Astrocyte (in vitro differentiated cells and primary cell): ENCODE data around the gene TRIO. TPM values are rescaled to one million over a fixed set of nuclear protein-coding genes. Genes with fewer than 3 reads are reported as not detected.

Experiments used
- DNase-seq: peaks from one replicate; pipeline ENCODE4 v3.0.0-alpha.2; 2010; ENCODE audit warnings: low read depth
- FAIRE-seq: peaks from 2 replicates; lab custom pipeline; 2011; peaks lifted over from hg19 to GRCh38; lab: Jason Lieb, UNC
- H2AFZ ChIP-seq: 2 replicates; pipeline ENCODE4 v1.6.0; 2012; ENCODE audit warnings: low read depth, low read length, inconsistent platforms
- H3K27ac ChIP-seq: 2 replicates; pipeline ENCODE4 v1.5.1; 2011; ENCODE audit warnings: low read depth, low read length, inconsistent platforms
- H3K27me3 ChIP-seq: 2 replicates; pipeline ENCODE4 v1.6.0; 2011; ENCODE audit warnings: low read length, inconsistent platforms; ENCODE audit not compliant: insufficient read depth
- H3K36me3 ChIP-seq: 2 replicates; pipeline ENCODE4 v1.5.1; 2011; ENCODE audit warnings: low read length, inconsistent platforms; ENCODE audit not compliant: insufficient read depth
- H3K4me1 ChIP-seq: 2 replicates; pipeline ENCODE4 v1.5.1; 2011; ENCODE audit warnings: low read length, inconsistent platforms; ENCODE audit not compliant: insufficient read depth
- H3K4me2 ChIP-seq: 2 replicates; pipeline ENCODE4 v1.6.0; 2012; ENCODE audit warnings: low read length, inconsistent platforms
- H3K4me3 ChIP-seq: 2 replicates; pipeline ENCODE4 v1.5.1; 2011; ENCODE audit warnings: low read depth, mild to moderate bottlenecking, low read length, inconsistent platforms; ENCODE audit not compliant: insufficient read depth
- H3K79me2 ChIP-seq: 2 replicates; pipeline ENCODE4 v1.6.0; 2012; ENCODE audit warnings: mild to moderate bottlenecking, low read length, inconsistent platforms; ENCODE audit not compliant: insufficient read depth
- H3K9ac ChIP-seq: 2 replicates; pipeline ENCODE4 v1.6.0; 2012; ENCODE audit warnings: mild to moderate bottlenecking, low read length, inconsistent platforms
- H3K9me3 ChIP-seq: 2 replicates; pipeline ENCODE4 v1.5.1; 2012; ENCODE audit warnings: low read depth, mild to moderate bottlenecking, low read length, inconsistent platforms; ENCODE audit not compliant: insufficient read depth
- H4K20me1 ChIP-seq: 2 replicates; pipeline ENCODE4 v1.6.0; 2012; ENCODE audit warnings: low read length, inconsistent platforms; ENCODE audit not compliant: insufficient read depth
- H3K27ac Mint-ChIP-seq: one replicate; pipeline ENCODE4 v1.8.0; 2021; ENCODE audit warnings: mild to moderate bottlenecking, mixed read lengths; ENCODE audit not compliant: unreplicated experiment
- H3K27me3 Mint-ChIP-seq: one replicate; pipeline ENCODE4 v1.8.0; 2021; ENCODE audit warnings: low read depth, mixed read lengths; ENCODE audit not compliant: unreplicated experiment
- H3K36me3 Mint-ChIP-seq: one replicate; pipeline ENCODE4 v1.8.0; 2021; ENCODE audit warnings: low read depth, mixed read lengths; ENCODE audit not compliant: unreplicated experiment
- H3K4me1 Mint-ChIP-seq: one replicate; pipeline ENCODE4 v1.8.0; 2021; ENCODE audit warnings: low read depth, mixed read lengths; ENCODE audit not compliant: unreplicated experiment
- H3K4me3 Mint-ChIP-seq: one replicate; pipeline ENCODE4 v1.8.0; 2021; ENCODE audit warnings: mild to moderate bottlenecking, moderate library complexity, mixed read lengths; ENCODE audit not compliant: unreplicated experiment
- H3K9me3 Mint-ChIP-seq: one replicate; pipeline ENCODE4 v1.8.0; 2021; ENCODE audit warnings: mild to moderate bottlenecking, mixed read lengths; ENCODE audit not compliant: unreplicated experiment
- CTCF ChIP-seq: IDR thresholded peaks from 2 replicates; pipeline ENCODE4 v1.5.1; 2011; ENCODE audit warnings: low read depth, mild to moderate bottlenecking, inconsistent platforms, low read length, moderate library complexity; ENCODE audit not compliant: insufficient read depth
- EZH2 ChIP-seq: IDR thresholded peaks from 2 replicates; pipeline ENCODE4 v1.6.1; 2012; ENCODE audit warnings: mild to moderate bottlenecking, low read length, inconsistent platforms; ENCODE audit not compliant: insufficient read depth
- total RNA-seq: library from RNA; stranded (reverse); gene quantifications from 2 replicates; pipeline ENCODE4 v1.2.1, GENCODE V29; 2021

TRIO gene
- total RNA-seq, 1 donor from 2014 or later: 347 TPM

GRCh38 chr5:14188778-14189177, 45.6 kb downstream of the TRIO start:
- no peaks in the 10 kb centered on the region for H3K36me3 Mint-ChIP-seq
- Histone ChIP-seq H3K4me1 (peaks cover 95% of the 10 kb centered on the region), H3K4me2 (peak overlapping the region; percentile 80), H3K27me3 (no peaks in the 10 kb centered on the region), H3K27ac (peak overlapping the region; percentile 98), H3K79me2 (peaks cover 91% of the 10 kb centered on the region), H3K36me3 (no peaks in the 10 kb centered on the region), H3K4me3 (no peak overlapping the region), H3K9me3 (no peaks in the 10 kb centered on the region), H2AFZ (no peak overlapping the region), H3K9ac (peak overlapping the region; percentile 85), H4K20me1 (peaks cover 5% of the 10 kb centered on the region)
- no peaks in the 10 kb centered on the region for H3K27me3 Mint-ChIP-seq
- no peaks in the 10 kb centered on the region for H3K9me3 Mint-ChIP-seq
- FAIRE-seq: no peak
- peaks cover 88% of the 10 kb centered on the region for H3K4me1 Mint-ChIP-seq
- no peak overlapping the region for H3K4me3 Mint-ChIP-seq
- DNase-seq: peak; percentile 51
- TF ChIP-seq EZH2 (no peak), CTCF (no peak)
- H3K27ac Mint-ChIP-seq: peak overlapping the region; percentile 93

DNA sequence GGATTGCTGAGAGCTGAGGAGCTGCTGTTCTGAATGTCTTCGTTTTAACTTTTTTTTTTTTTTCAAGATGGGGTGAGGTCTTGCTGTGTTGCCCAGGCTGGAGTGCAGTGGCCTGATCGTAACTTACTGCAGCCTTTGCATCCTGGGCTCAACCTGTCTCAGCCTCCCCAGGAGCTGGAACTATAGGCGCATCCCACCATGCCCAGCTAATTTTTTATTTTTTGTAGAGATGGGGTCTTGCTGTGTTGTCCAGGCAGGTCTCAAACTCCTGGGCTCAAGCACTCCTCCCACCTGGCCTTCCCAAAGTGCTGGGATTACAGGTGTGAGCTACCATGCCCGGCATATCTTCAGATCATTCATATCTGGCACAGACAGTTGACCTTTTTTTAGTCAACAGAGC, 46.5 kb downstream of the TRIO start:
- H3K4me1 ChIP-seq: peaks cover 90% of the 10 kb centered on the region
- peak overlapping the region; percentile 98 for H3K27ac ChIP-seq
- Mint-ChIP-seq H3K27ac (peak overlapping the region; percentile 91), H3K9me3 (no peaks in the 10 kb centered on the region), H3K27me3 (no peaks in the 10 kb centered on the region), H3K4me1 (peaks cover 88% of the 10 kb centered on the region), H3K4me3 (peak overlapping the region; percentile 14), H3K36me3 (no peaks in the 10 kb centered on the region)
- peaks cover 7% of the 10 kb centered on the region for H4K20me1 ChIP-seq
- no peaks in the 10 kb centered on the region for H3K9me3 ChIP-seq
- H2AFZ ChIP-seq: no peak overlapping the region
- FAIRE-seq: no peak
- H3K79me2 ChIP-seq: peaks cover 91% of the 10 kb centered on the region
- H3K4me2 ChIP-seq: peak overlapping the region; percentile 62
- H3K36me3 ChIP-seq: no peaks in the 10 kb centered on the region
- H3K9ac ChIP-seq: peak overlapping the region; percentile 75
- no peak for DNase-seq
- H3K4me3 ChIP-seq: no peak overlapping the region
- TF ChIP-seq EZH2 (no peak), CTCF (no peak)
- H3K27me3 ChIP-seq: no peaks in the 10 kb centered on the region
